Astrocyte (in vitro differentiated cells and primary cell): Measurements from ENCODE around the gene FGF19. TPM values are rescaled to one million over a fixed set of nuclear protein-coding genes. Genes with fewer than 3 reads are reported as not detected.

Source experiments
- DNase-seq: peaks from one replicate; pipeline ENCODE4 v3.0.0-alpha.2; 2010; ENCODE audit warnings: low read depth
- FAIRE-seq: peaks from 2 replicates; lab custom pipeline; 2011; peaks lifted over from hg19 to GRCh38; lab: Jason Lieb, UNC
- H2AFZ ChIP-seq: 2 replicates; pipeline ENCODE4 v1.6.0; 2012; ENCODE audit warnings: low read depth, low read length, inconsistent platforms
- H3K27ac ChIP-seq: 2 replicates; pipeline ENCODE4 v1.5.1; 2011; ENCODE audit warnings: low read depth, low read length, inconsistent platforms
- H3K27me3 ChIP-seq: 2 replicates; pipeline ENCODE4 v1.6.0; 2011; ENCODE audit warnings: low read length, inconsistent platforms; ENCODE audit not compliant: insufficient read depth
- H3K36me3 ChIP-seq: 2 replicates; pipeline ENCODE4 v1.5.1; 2011; ENCODE audit warnings: low read length, inconsistent platforms; ENCODE audit not compliant: insufficient read depth
- H3K4me1 ChIP-seq: 2 replicates; pipeline ENCODE4 v1.5.1; 2011; ENCODE audit warnings: low read length, inconsistent platforms; ENCODE audit not compliant: insufficient read depth
- H3K4me2 ChIP-seq: 2 replicates; pipeline ENCODE4 v1.6.0; 2012; ENCODE audit warnings: low read length, inconsistent platforms
- H3K4me3 ChIP-seq: 2 replicates; pipeline ENCODE4 v1.5.1; 2011; ENCODE audit warnings: low read depth, mild to moderate bottlenecking, low read length, inconsistent platforms; ENCODE audit not compliant: insufficient read depth
- H3K79me2 ChIP-seq: 2 replicates; pipeline ENCODE4 v1.6.0; 2012; ENCODE audit warnings: mild to moderate bottlenecking, low read length, inconsistent platforms; ENCODE audit not compliant: insufficient read depth
- H3K9ac ChIP-seq: 2 replicates; pipeline ENCODE4 v1.6.0; 2012; ENCODE audit warnings: mild to moderate bottlenecking, low read length, inconsistent platforms
- H3K9me3 ChIP-seq: 2 replicates; pipeline ENCODE4 v1.5.1; 2012; ENCODE audit warnings: low read depth, mild to moderate bottlenecking, low read length, inconsistent platforms; ENCODE audit not compliant: insufficient read depth
- H4K20me1 ChIP-seq: 2 replicates; pipeline ENCODE4 v1.6.0; 2012; ENCODE audit warnings: low read length, inconsistent platforms; ENCODE audit not compliant: insufficient read depth
- H3K27ac Mint-ChIP-seq: one replicate; pipeline ENCODE4 v1.8.0; 2021; ENCODE audit warnings: mild to moderate bottlenecking, mixed read lengths; ENCODE audit not compliant: unreplicated experiment
- H3K27me3 Mint-ChIP-seq: one replicate; pipeline ENCODE4 v1.8.0; 2021; ENCODE audit warnings: low read depth, mixed read lengths; ENCODE audit not compliant: unreplicated experiment
- H3K36me3 Mint-ChIP-seq: one replicate; pipeline ENCODE4 v1.8.0; 2021; ENCODE audit warnings: low read depth, mixed read lengths; ENCODE audit not compliant: unreplicated experiment
- H3K4me1 Mint-ChIP-seq: one replicate; pipeline ENCODE4 v1.8.0; 2021; ENCODE audit warnings: low read depth, mixed read lengths; ENCODE audit not compliant: unreplicated experiment
- H3K4me3 Mint-ChIP-seq: one replicate; pipeline ENCODE4 v1.8.0; 2021; ENCODE audit warnings: mild to moderate bottlenecking, moderate library complexity, mixed read lengths; ENCODE audit not compliant: unreplicated experiment
- H3K9me3 Mint-ChIP-seq: one replicate; pipeline ENCODE4 v1.8.0; 2021; ENCODE audit warnings: mild to moderate bottlenecking, mixed read lengths; ENCODE audit not compliant: unreplicated experiment
- CTCF ChIP-seq: IDR thresholded peaks from 2 replicates; pipeline ENCODE4 v1.5.1; 2011; ENCODE audit warnings: low read depth, mild to moderate bottlenecking, inconsistent platforms, low read length, moderate library complexity; ENCODE audit not compliant: insufficient read depth
- EZH2 ChIP-seq: IDR thresholded peaks from 2 replicates; pipeline ENCODE4 v1.6.1; 2012; ENCODE audit warnings: mild to moderate bottlenecking, low read length, inconsistent platforms; ENCODE audit not compliant: insufficient read depth
- total RNA-seq: library from RNA; stranded (reverse); gene quantifications from 2 replicates; pipeline ENCODE4 v1.2.1, GENCODE V29; 2021

FGF19 gene
- total RNA-seq, 1 donor from 2014 or later = not detected

GRCh38 chr11:69704508-69705253 lies 859 bp upstream of the FGF19 start:
- no peaks in the 10 kb centered on the region for H3K36me3 Mint-ChIP-seq
- Histone ChIP-seq H3K9me3 (no peaks in the 10 kb centered on the region), H3K27me3 (peaks cover 62% of the 10 kb centered on the region), H4K20me1 (no peaks in the 10 kb centered on the region), H3K4me1 (peaks cover 4% of the 10 kb centered on the region), H3K4me2 (peak overlapping the region; percentile 50), H3K79me2 (no peaks in the 10 kb centered on the region), H3K4me3 (no peak overlapping the region), H3K9ac (no peak overlapping the region), H3K27ac (no peak overlapping the region), H2AFZ (no peak overlapping the region), H3K36me3 (no peaks in the 10 kb centered on the region)
- H3K4me3 Mint-ChIP-seq = no peak overlapping the region
- no peaks in the 10 kb centered on the region for H3K9me3 Mint-ChIP-seq
- FAIRE-seq = no peak
- DNase-seq = no peak
- peaks cover 56% of the 10 kb centered on the region for H3K27me3 Mint-ChIP-seq
- no peak overlapping the region for H3K27ac Mint-ChIP-seq
- peaks cover 7% of the 10 kb centered on the region for H3K4me1 Mint-ChIP-seq
- TF ChIP-seq CTCF = peak; percentile 21
- peak; percentile 49 for TF ChIP-seq EZH2

DNA sequence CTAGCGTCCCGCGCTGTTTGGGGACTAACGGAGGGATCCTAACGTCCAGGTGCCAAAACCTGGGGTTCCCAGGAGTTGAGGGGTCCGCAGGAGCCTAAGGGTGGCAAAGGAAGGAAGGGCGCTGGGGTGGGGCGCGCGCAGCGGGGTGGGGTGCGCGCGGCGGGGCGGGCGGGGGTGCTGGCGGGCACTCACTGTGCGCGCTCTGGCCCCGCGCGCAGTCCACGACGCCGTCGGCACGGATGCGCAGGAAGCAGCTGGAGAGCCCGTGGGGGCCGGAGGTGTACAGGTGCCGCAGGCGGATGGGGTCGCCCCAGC lies 412 bp downstream of the FGF19 start:
- no peak for TF ChIP-seq CTCF
- no peak for TF ChIP-seq EZH2
- peaks cover 53% of the 10 kb centered on the region for H3K27me3 ChIP-seq
- H4K20me1 ChIP-seq = no peaks in the 10 kb centered on the region
- H3K9ac ChIP-seq = no peak overlapping the region
- peaks cover 49% of the 10 kb centered on the region for H3K27me3 Mint-ChIP-seq
- H3K79me2 ChIP-seq = no peaks in the 10 kb centered on the region
- FAIRE-seq = no peak
- H3K4me1 Mint-ChIP-seq = peaks cover 7% of the 10 kb centered on the region
- H3K36me3 ChIP-seq = no peaks in the 10 kb centered on the region
- DNase-seq = no peak
- no peaks in the 10 kb centered on the region for H3K36me3 Mint-ChIP-seq
- no peak overlapping the region for H3K27ac Mint-ChIP-seq
- no peak overlapping the region for H2AFZ ChIP-seq
- H3K4me1 ChIP-seq = peaks cover 4% of the 10 kb centered on the region
- no peak overlapping the region for H3K27ac ChIP-seq
- no peak overlapping the region for H3K4me3 Mint-ChIP-seq
- H3K4me2 ChIP-seq = no peak overlapping the region
- H3K9me3 Mint-ChIP-seq = no peaks in the 10 kb centered on the region
- no peaks in the 10 kb centered on the region for H3K9me3 ChIP-seq
- H3K4me3 ChIP-seq = no peak overlapping the region

- no peak overlapping the region for H3K9ac ChIP-seq
- H3K4me2 ChIP-seq = no peak overlapping the region
- no peaks in the 10 kb centered on the region for H3K36me3 Mint-ChIP-seq
- no peaks in the 10 kb centered on the region for H3K79me2 ChIP-seq
- no peaks in the 10 kb centered on the region for H3K9me3 Mint-ChIP-seq
- H4K20me1 ChIP-seq = no peaks in the 10 kb centered on the region
- no peak overlapping the region for H3K4me3 Mint-ChIP-seq
- no peak overlapping the region for H2AFZ ChIP-seq
- H3K4me3 ChIP-seq = no peak overlapping the region
- no peaks in the 10 kb centered on the region for H3K36me3 ChIP-seq
- H3K27me3 Mint-ChIP-seq = peaks cover 53% of the 10 kb centered on the region
- FAIRE-seq = no peak
- H3K9me3 ChIP-seq = no peaks in the 10 kb centered on the region
- H3K4me1 Mint-ChIP-seq = peaks cover 7% of the 10 kb centered on the region
- H3K4me1 ChIP-seq = peaks cover 4% of the 10 kb centered on the region
- no peak for DNase-seq
- peaks cover 53% of the 10 kb centered on the region for H3K27me3 ChIP-seq
- no peak overlapping the region for H3K27ac Mint-ChIP-seq
- no peak overlapping the region for H3K27ac ChIP-seq
- TF ChIP-seq CTCF (no peak), EZH2 (peak; percentile 94)
Observed at GRCh38 chr11:69702769-69703452, 911 bp downstream of the FGF19 start.
